ENCODE results near the gene FYN.

Gene FYN

GRCh38 chr6:111798281-111798725 lies 74.9 kb downstream of the FYN start:
- Histone ChIP-seq H3K9me3 (ENCODE audit: control insufficient read depth, low read length) (no peaks in the 10 kb centered on the region), H3K36me3 (ENCODE audit: control insufficient read depth, insufficient read depth, low read length) (no peaks in the 10 kb centered on the region), H3K4me3 (ENCODE audit: low read length) (no peak overlapping the region), H3K27me3 (ENCODE audit: control insufficient read depth, insufficient read depth, low read length) (no peaks in the 10 kb centered on the region), H3K4me1 (ENCODE audit: control insufficient read depth, insufficient read depth, low read length) (peaks cover 5% of the 10 kb centered on the region), H3K9ac (ENCODE audit: low read length) (no peak overlapping the region)

- Histone ChIP-seq H3K36me3 (ENCODE audit: control insufficient read depth, insufficient read depth, low read length) (no peaks in the 10 kb centered on the region), H3K4me1 (ENCODE audit: control insufficient read depth, insufficient read depth, low read length) (peaks cover 8% of the 10 kb centered on the region)
These were observed 76.8 kb downstream of the FYN start for GRCh38 chr6:111796310-111796918.

GRCh38 chr6:111795558-111795957 lies 77.7 kb downstream of the FYN start:
- no peak overlapping the region for H3K4me3 ChIP-seq (ENCODE audit: low read length)
- H3K9me3 ChIP-seq (ENCODE audit: control insufficient read depth, low read length): no peaks in the 10 kb centered on the region
- H3K36me3 ChIP-seq (ENCODE audit: control insufficient read depth, insufficient read depth, low read length): no peaks in the 10 kb centered on the region
- H3K27me3 ChIP-seq (ENCODE audit: control insufficient read depth, insufficient read depth, low read length): no peaks in the 10 kb centered on the region
- peaks cover 10% of the 10 kb centered on the region for H3K4me1 ChIP-seq (ENCODE audit: control insufficient read depth, insufficient read depth, low read length)
- H3K9ac ChIP-seq (ENCODE audit: low read length): no peak overlapping the region

More at GRCh38 chr6:111796310-111796918, 76.8 kb downstream of the FYN start:
- Histone ChIP-seq H3K9me3 (ENCODE audit: control insufficient read depth, low read length) (no peaks in the 10 kb centered on the region), H3K27me3 (ENCODE audit: control insufficient read depth, insufficient read depth, low read length) (no peaks in the 10 kb centered on the region), H3K4me3 (ENCODE audit: low read length) (no peak overlapping the region), H3K9ac (ENCODE audit: low read length) (no peak overlapping the region)

- Histone ChIP-seq H3K36me3 (ENCODE audit: control insufficient read depth, insufficient read depth, low read length) (no peaks in the 10 kb centered on the region), H3K27me3 (ENCODE audit: control insufficient read depth, insufficient read depth, low read length) (no peaks in the 10 kb centered on the region), H3K9me3 (ENCODE audit: control insufficient read depth, low read length) (no peaks in the 10 kb centered on the region), H3K9ac (ENCODE audit: low read length) (no peak overlapping the region), H3K4me1 (ENCODE audit: control insufficient read depth, insufficient read depth, low read length) (peaks cover 10% of the 10 kb centered on the region), H3K4me3 (ENCODE audit: low read length) (no peak overlapping the region)
These were observed 78.4 kb downstream of the FYN start for GRCh38 chr6:111794727-111795452.

GRCh38 chr6:111794300-111794699 lies 79.0 kb downstream of the FYN start:
- Histone ChIP-seq H3K4me3 (ENCODE audit: low read length) (no peak overlapping the region), H3K4me1 (ENCODE audit: control insufficient read depth, insufficient read depth, low read length) (peaks cover 10% of the 10 kb centered on the region), H3K9me3 (ENCODE audit: control insufficient read depth, low read length) (no peaks in the 10 kb centered on the region), H3K27me3 (ENCODE audit: control insufficient read depth, insufficient read depth, low read length) (no peaks in the 10 kb centered on the region), H3K9ac (ENCODE audit: low read length) (no peak overlapping the region), H3K36me3 (ENCODE audit: control insufficient read depth, insufficient read depth, low read length) (no peaks in the 10 kb centered on the region)

GRCh38 chr6:111793711-111794111 lies 79.5 kb downstream of the FYN start:
- Histone ChIP-seq H3K27me3 (ENCODE audit: control insufficient read depth, insufficient read depth, low read length) (no peaks in the 10 kb centered on the region), H3K4me3 (ENCODE audit: low read length) (no peak overlapping the region), H3K36me3 (ENCODE audit: control insufficient read depth, insufficient read depth, low read length) (no peaks in the 10 kb centered on the region), H3K9me3 (ENCODE audit: control insufficient read depth, low read length) (no peaks in the 10 kb centered on the region), H3K9ac (ENCODE audit: low read length) (no peak overlapping the region), H3K4me1 (ENCODE audit: control insufficient read depth, insufficient read depth, low read length) (peaks cover 9% of the 10 kb centered on the region)

- Histone ChIP-seq H3K9me3 (ENCODE audit: control insufficient read depth, low read length) (no peaks in the 10 kb centered on the region), H3K4me3 (ENCODE audit: low read length) (no peak overlapping the region), H3K9ac (ENCODE audit: low read length) (no peak overlapping the region), H3K27me3 (ENCODE audit: control insufficient read depth, insufficient read depth, low read length) (no peaks in the 10 kb centered on the region), H3K36me3 (ENCODE audit: control insufficient read depth, insufficient read depth, low read length) (no peaks in the 10 kb centered on the region), H3K4me1 (ENCODE audit: control insufficient read depth, insufficient read depth, low read length) (peaks cover 4% of the 10 kb centered on the region)
These were observed 80.1 kb downstream of the FYN start for GRCh38 chr6:111792914-111793700.

- H3K36me3 ChIP-seq (ENCODE audit: control insufficient read depth, insufficient read depth, low read length): no peaks in the 10 kb centered on the region
- no peak overlapping the region for H3K9ac ChIP-seq (ENCODE audit: low read length)
- peaks cover 4% of the 10 kb centered on the region for H3K4me1 ChIP-seq (ENCODE audit: control insufficient read depth, insufficient read depth, low read length)
- no peak overlapping the region for H3K4me3 ChIP-seq (ENCODE audit: low read length)
- no peaks in the 10 kb centered on the region for H3K9me3 ChIP-seq (ENCODE audit: control insufficient read depth, low read length)
- no peaks in the 10 kb centered on the region for H3K27me3 ChIP-seq (ENCODE audit: control insufficient read depth, insufficient read depth, low read length)
These were observed 81.0 kb downstream of the FYN start for GRCh38 chr6:111792241-111792640.

- H3K9ac ChIP-seq (ENCODE audit: low read length): no peak overlapping the region
- H3K4me1 ChIP-seq (ENCODE audit: control insufficient read depth, insufficient read depth, low read length): peaks cover 4% of the 10 kb centered on the region
- H3K4me3 ChIP-seq (ENCODE audit: low read length): no peak overlapping the region
- H3K36me3 ChIP-seq (ENCODE audit: control insufficient read depth, insufficient read depth, low read length): no peaks in the 10 kb centered on the region
- H3K9me3 ChIP-seq (ENCODE audit: control insufficient read depth, low read length): no peaks in the 10 kb centered on the region
- H3K27me3 ChIP-seq (ENCODE audit: control insufficient read depth, insufficient read depth, low read length): no peaks in the 10 kb centered on the region
These were observed 81.8 kb downstream of the FYN start for GRCh38 chr6:111791415-111791814.

- peaks cover 4% of the 10 kb centered on the region for H3K4me1 ChIP-seq (ENCODE audit: control insufficient read depth, insufficient read depth, low read length)
- H3K9me3 ChIP-seq (ENCODE audit: control insufficient read depth, low read length): no peaks in the 10 kb centered on the region
- H3K4me3 ChIP-seq (ENCODE audit: low read length): no peak overlapping the region
- H3K36me3 ChIP-seq (ENCODE audit: control insufficient read depth, insufficient read depth, low read length): no peaks in the 10 kb centered on the region
- no peak overlapping the region for H3K9ac ChIP-seq (ENCODE audit: low read length)
- H3K27me3 ChIP-seq (ENCODE audit: control insufficient read depth, insufficient read depth, low read length): no peaks in the 10 kb centered on the region
These were observed 83.7 kb downstream of the FYN start for GRCh38 chr6:111789598-111789997.

- no peaks in the 10 kb centered on the region for H3K27me3 ChIP-seq (ENCODE audit: control insufficient read depth, insufficient read depth, low read length)
- no peak overlapping the region for H3K4me3 ChIP-seq (ENCODE audit: low read length)
- H3K9ac ChIP-seq (ENCODE audit: low read length): no peak overlapping the region
- H3K9me3 ChIP-seq (ENCODE audit: control insufficient read depth, low read length): no peaks in the 10 kb centered on the region
- no peaks in the 10 kb centered on the region for H3K36me3 ChIP-seq (ENCODE audit: control insufficient read depth, insufficient read depth, low read length)
- H3K4me1 ChIP-seq (ENCODE audit: control insufficient read depth, insufficient read depth, low read length): peaks cover 4% of the 10 kb centered on the region
These were observed 84.6 kb downstream of the FYN start for GRCh38 chr6:111788379-111789276.

Measured in mucosa of stomach (tissue), 1 donor.